Measurements from ENCODE around the gene LRRC7.

LRRC7 gene

GRCh38 chr1:70112838-70113237 lies 545.1 kb downstream of the LRRC7 start:
- no peak for DNase-seq

DNA sequence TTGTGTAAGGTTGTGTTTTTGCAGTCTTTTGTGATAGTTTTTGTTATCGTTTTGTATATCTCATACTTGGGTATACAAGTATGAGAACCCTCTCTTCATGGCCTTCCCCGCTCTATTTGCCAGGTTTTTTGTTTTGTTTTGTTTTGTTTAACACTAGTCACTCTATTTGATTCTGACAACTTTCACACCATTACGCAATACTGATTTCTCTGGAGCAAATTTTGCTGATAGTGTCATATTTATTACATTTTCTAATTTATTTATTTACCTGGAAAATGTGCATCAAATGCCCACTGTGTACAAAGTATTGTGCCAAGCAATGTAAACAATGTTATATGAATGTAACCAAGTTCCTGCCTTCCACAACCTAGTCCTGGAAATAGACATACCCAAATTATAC lies 547.6 kb downstream of the LRRC7 start:
- no peak for DNase-seq

GRCh38 chr1:70117046-70117445 lies 549.3 kb downstream of the LRRC7 start:
- no peak for DNase-seq

- DNase-seq = no peak
Observed at GRCh38 chr1:70134148-70134547, 566.4 kb downstream of the LRRC7 start.

DNA sequence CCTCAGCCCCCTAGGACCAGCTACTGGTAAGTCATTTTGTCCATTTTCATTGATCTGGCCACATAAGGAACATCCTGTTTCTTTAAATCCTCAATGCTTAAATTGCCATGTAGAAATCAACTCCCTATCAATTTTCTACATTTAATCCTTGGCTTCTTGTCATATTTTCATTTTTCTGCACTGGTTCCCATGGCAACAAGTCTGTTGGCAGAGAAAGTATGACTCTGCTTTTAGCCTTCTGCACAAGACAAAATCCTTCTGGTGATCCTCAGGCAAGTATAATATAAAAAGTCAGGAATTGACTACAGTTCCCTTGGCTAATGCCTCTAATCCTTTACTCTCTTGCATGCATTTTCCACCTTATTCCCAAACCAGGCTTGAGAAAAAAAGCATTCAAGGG lies 572.6 kb downstream of the LRRC7 start:
- no peak for DNase-seq

- DNase-seq = no peak
Observed at GRCh38 chr1:70140894-70141293, 573.2 kb downstream of the LRRC7 start.

- no peak for DNase-seq
Observed at GRCh38 chr1:70142075-70142474, 574.4 kb downstream of the LRRC7 start.

DNA sequence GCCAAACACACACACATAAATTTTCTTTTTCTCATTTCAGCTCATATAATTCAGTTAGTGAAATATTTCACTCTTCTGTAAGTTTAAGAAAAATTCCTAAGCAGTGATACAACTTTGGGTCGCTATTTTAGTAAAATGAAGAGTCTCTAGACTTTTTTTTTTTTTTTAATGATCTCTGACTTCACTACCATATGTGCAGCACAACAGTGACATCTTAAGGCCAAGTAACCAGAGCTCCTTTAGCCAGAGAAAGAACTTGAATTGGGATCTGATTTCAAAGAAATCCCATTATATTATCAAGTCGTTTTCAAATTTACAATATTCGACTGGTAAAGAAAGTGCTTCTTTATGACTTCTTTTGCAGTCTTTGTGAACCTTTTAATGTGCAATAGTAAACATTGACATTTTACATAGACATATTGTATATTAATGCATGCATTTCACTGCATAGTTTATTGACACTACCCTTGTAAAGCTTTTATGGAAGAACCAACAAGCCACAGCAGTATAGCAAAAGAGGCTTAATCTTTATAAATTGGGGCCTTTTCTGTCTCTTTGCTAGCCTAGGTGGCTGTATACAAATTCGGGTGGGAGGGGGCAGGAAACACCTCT lies 575.4 kb downstream of the LRRC7 start:
- DNase-seq = no peak

DNA sequence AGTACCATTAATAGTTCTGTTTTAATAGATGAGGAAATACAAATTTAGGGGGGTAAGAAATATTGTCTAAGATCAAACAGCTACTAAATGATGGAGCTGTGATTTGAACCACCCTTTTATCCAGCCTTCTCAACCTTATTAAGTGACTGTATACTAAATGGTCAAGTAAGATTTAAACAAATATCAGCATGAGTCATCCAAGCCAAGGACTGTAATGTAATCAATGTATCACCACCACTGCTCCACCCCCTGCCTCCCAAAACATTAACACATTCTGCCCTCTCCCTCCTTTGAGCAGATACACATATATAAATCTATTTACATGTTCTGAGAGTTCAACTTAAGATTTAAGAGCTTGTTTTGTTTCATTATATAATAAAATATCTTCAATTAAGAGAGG lies 578.8 kb downstream of the LRRC7 start:
- no peak for DNase-seq

DNA sequence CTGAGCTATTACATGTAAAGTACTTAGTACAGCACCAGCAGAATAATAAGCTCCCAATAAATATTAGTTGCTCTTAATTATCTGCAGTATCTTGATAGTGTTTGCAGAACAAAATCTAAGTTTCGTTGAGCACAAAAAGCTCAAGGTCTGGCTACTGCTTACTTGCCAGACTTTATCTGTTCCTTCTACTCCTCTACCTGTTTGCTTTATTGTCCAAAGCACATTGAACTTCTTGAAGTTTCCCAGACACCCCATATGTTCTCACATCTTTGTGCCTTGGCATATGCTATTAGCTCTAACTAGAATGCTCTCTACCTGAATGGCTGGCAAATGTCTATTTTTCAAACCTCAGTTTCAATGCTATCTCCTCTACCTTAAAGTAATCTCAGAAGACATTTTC lies 582.7 kb downstream of the LRRC7 start:
- DNase-seq = no peak

DNA sequence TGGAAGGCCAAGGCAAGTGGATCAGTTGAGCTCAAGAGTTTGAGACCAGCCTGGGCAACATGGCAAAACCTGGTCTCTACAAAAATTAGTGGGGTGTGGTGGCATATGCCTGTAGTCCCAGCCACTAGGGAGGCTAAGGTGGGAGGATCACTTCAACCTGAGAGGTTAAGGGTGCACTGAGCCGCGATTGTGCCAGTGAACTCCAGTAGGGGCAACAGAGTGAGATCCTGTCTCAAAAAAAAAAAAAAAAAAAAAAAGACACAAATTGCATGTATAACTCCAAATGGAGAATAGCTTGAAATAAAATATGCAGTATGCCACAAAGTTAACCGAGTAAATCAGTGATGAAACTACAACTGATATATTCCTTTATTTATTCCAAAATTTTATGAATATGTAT lies 586.0 kb downstream of the LRRC7 start:
- no peak for DNase-seq

GRCh38 chr1:70156529-70157120 lies 588.9 kb downstream of the LRRC7 start:
- no peak for DNase-seq

- no peak for DNase-seq
Observed at GRCh38 chr1:70164350-70164749, 596.6 kb downstream of the LRRC7 start.

DNA sequence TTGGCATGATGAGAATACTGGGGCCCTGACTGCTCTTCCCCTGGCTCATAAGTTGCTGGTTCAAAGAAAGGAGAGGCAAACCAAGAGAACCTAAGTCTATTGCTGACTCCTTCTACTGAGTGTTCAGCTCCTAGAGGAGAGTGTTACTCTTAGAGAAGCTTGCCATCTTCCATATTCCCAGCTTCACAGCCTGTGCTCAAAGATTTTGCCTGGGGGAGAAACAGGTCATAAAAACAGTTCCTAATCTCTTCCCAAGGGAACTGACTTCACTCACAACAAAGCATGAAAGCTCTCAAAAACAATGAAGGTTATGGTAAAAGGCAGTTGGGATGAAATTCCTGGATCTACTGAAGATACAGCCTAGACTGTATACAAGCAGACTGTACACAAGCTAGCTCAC lies 600.6 kb downstream of the LRRC7 start:
- DNase-seq = no peak

DNA sequence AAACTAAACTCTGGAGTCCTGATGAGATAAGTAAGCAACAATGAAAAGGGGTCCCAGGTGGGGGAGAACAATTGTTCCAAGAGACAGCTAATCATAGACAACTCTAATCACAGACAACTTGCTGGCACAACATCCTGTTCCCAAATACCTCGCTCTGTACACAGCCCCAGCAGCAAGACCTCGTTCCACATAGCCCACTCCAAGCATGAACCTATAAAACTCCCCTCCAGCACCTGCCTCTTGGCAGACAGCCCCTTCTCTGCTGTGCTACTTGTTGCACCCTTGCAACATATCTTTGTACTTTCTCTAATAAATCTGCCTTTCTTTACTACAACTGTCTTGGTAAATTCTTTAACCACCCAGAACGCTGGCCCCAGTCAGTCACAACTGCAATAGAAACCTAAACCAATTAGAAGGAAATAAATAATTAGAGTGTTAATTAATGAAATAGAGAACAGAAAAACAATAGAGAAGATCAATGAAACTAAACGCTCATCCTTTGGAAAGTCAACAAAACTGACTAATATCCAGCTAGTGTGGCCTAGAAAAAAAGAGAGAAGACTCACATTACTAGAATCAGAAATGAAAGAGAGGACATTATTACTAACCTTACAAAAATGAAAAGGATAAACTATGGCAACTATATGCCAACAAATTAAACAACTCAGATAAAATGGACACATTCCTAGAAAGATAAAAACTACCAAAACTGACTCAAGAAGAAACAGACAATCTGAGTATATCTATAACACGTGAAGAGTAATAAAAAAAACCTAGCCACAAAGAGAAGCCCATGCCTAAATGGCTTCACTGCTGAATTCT lies 601.5 kb downstream of the LRRC7 start:
- no peak for DNase-seq

- DNase-seq = no peak
Observed at GRCh38 chr1:70171512-70171911, 603.8 kb downstream of the LRRC7 start.

Measured in NCI-H748 treated with DMSO at 0.1 percent for 48 hours (cell line).